T follicular helper cell (primary cell): ENCODE measurements around the gene CTNNB1.
A peak's percentile ranks its signal among the peaks of the same experiment; 100 is the strongest.

Source experiments
- DNase-seq: peaks from one replicate; pipeline ENCODE4 v3.0.0-alpha.2; 2020; ENCODE audit warnings: low read depth
- total RNA-seq, 2 experiments: gene quantifications; one replicate each; lab custom pipeline; 2026; lab: John Stamatoyannopoulos, UW

The CTNNB1 gene
- total RNA-seq: 314 to 321 reads per million in 2 experiments

DNA sequence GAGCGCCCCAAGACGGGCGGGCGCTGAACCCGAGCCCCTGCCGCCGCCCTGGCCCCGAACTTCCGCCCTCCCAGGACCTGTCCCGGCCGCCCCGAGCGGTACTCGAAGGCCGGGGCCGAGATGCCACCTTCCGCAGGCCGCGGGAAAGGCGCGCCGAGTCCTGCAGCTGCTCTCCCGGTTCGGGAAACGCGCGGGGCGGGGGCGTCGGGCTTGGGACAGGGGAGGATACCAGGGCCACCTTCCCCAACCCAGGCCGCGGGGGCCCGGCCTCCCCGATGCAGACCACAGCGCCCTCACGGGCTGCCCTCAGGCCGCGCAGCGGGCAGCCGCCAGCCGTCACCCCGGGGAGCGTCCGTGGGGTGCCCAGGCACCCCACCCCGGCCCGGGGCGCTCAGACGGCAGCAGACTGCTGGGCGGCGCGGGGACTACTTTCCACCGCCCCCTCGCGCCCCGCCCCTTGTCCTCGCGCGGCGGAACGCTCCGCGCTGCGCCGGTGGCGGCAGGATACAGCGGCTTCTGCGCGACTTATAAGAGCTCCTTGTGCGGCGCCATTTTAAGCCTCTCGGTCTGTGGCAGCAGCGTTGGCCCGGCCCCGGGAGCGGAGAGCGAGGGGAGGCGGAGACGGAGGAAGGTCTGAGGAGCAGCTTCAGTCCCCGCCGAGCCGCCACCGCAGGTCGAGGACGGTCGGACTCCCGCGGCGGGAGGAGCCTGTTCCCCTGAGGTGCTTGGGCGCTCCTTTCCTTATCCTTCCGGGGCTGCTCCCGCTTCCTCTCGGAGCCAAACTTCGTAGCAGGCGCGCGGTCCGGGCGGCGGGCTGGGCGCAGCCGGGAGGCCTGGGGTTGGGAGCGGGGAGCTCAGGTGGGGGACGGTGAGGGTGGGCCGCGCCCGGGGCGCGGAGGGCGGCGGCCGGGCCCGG, at the start of gene CTNNB1:
Gene CTNNB1 (plus strand): TSS at position 556 of the 916 bp plus-strand sequence. CDS start 24,564 bp downstream, outside the sequence.
- DNase-seq: peak; percentile 88

DNA sequence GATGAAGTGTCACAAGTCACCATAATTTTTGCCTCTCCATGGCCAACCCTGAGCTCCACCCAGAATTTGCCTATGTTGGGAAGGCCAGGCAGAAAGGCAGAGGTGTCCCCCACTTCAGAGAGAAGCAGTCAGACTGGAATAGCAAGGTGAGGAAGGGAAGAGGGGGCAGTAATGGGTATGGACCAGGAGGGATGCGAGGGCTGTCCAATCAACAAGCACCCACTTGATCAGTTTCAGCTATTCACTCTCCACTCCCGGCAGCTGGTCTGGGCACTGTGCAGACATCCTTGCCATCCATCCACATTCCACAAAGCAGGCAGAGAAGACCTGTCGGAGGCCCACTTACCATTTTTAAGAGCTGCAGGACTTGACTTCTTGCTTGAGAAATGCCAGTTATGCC, 43.5 kb upstream of the CTNNB1 start:
- DNase-seq: no peak

DNA sequence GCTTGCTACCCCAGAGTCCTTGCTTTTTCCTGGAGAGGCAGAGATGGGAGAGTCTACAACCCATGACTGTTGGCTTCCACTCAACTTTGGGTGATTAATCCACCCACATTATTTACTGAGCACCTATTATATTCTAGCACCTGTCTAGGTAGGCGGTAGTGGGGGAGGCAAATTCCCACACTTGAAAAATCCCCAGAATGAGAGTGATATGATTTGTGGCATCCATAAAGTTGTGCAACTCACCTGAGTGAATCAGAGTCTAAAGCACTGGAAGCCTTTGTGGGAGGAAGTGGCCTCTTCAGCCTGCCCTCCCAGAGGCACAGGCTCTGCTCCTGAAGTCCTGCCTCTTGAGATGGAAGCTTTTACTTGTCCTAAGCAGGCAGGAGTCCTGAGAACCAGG, 40.4 kb upstream of the CTNNB1 start:
- DNase-seq: no peak

DNA sequence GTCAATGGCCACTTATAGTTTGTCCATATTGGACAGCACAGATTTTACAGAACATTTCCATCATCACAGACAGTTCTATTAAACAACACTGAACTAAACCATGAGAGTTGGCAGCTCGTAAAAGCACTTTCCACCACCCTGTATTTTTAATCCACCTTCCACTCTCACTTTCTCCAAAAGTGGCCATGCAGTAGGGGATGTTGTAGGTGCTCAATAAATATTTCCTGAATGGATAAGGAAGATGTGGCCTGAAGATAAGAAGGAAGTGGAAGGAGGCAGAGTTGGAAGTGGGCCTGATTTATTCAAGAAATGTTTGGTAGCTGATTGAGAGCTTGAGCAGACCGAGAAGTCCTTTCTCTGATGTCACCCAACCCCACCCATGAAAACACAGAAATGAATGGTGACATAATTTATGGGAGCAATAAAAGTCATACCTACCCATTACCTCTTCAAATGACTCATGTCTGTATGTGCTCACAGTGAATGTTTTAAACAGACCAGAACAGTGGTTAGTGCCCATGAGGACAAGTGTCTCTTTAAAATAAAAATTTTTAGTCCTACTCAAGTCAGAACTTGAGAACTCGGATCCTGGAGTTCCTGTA, 39.6 kb upstream of the CTNNB1 start:
- no peak for DNase-seq

DNA sequence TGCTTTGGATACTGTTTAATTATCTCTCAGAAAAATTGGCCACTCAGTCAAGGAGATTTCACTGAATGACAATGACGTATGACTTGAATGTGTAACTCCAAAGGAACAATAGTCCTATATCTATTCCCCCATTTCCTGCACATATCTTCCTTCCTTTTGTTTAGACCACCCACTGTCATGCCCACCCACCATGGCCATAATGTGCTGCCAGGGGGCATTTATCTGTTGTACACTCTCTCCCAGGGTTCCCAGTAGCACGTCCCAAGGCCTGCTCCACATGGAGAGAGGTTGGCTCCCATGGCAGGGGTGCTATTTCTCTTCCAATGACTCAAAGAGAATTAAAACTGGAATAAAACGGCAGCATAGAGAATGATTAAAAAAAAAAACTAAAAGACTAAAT, 36.8 kb upstream of the CTNNB1 start:
- no peak for DNase-seq

DNA sequence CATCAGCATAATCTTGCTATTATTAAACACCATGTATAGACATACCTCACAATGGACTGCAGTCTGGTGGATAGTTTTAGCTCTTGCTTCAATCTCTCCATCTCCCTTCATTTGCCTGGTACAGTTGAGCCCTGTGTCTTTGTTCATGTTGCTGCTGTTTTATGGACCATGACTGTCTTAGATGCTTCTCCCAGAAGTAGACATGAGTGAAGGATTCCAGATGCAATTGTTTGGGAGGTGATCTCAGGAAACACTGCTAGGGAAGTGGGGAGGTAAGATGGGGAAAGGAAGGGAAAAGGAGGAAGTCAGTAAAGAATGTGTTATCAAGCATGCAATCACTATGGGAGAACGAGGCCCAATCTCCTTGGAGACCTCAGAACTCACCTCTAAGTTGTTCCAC, 36.3 kb upstream of the CTNNB1 start:
- no peak for DNase-seq

DNA sequence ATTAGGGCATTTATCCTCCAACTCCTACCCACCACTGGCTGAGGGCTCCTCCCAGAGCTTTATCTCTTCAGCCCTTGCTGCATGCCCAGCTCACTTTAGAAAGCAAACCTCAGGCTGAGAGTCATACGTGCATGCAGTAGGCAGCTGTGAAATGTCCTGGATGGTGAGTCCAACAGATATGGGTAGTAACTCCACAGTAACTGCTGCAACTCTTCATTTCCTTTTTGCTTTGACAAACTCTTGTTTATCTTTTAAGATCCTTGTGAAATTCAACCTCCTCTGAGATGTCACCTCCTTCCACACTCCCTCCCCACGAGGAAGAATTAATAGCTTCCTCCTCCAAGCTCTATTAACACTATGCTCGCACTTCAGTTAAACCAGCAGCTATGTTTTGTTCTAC, 35.9 kb upstream of the CTNNB1 start:
- DNase-seq: no peak

DNA sequence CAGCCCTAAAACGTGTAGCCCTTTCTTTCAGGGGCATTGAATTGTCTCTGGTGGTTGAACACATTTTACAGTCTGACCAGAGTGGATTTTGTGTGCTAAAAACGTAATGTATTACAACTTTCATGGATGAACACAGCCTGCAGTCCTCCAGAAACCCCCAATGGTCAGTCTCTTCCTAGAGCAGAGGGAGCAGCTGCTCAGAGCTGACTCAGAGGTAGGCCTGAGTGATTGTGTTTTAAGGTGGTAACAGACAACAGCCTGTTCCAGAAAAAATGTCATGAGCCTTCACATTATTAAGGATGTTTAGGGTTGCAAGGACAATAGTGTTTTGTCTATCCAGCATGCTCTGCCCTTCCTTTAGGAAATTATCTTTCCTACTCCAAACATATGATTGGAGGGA, 34.5 kb upstream of the CTNNB1 start:
- no peak for DNase-seq

DNA sequence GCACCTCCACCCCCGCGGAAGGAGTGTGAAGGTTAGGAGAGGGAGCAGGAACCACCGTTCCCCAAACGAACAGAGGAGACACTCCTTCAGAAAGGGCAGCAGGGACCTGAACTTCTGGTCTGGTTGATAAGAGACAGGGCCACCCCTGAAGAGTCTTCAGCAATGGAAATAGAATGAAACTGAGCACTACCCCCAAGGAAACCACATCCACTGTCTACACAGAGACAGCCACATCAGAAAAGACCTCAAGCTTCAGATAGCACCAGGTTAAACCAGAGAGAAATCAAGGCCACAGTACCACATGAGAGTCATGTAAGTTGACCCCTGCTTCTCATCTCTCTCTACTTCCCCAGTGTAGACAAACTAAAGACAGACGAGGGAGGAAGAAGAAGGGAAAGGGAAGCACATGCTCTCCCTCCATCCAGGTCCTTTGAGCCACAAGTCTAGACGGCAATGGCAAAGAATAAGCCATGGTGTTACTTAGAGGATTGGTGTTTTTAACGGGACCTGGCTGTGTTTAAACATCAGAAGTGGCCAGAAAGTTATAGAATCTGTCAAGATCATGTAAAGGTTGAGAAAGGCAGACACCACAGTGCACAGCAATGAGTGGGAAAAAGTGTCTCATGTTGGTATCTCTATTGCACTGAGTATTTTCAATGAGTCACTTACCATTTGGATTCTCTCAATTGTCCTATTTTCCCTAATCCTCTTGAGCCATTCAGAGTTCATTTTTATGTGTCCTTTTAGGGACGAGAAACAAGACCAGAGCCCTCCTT, 31.4 kb upstream of the CTNNB1 start:
- no peak for DNase-seq

DNA sequence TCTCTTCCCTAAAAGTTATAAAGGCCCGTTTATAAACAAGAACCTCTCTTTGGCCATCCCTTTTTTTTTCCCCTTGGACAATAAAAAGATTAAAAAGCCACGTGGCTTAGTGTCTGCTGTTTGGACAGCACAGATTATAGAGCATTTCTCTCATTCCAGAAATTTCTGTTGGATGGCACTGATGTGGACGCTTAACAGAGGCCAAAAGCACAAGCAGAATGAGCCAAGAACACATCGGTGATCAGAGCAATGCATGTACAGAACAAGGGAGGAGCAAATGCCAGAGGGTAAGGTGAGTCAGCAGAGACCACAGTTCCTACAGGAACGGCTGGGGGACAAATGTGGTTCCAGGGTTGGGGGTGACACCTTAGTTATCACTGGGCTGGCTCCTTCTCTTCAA, 30.3 kb upstream of the CTNNB1 start:
- no peak for DNase-seq

DNA sequence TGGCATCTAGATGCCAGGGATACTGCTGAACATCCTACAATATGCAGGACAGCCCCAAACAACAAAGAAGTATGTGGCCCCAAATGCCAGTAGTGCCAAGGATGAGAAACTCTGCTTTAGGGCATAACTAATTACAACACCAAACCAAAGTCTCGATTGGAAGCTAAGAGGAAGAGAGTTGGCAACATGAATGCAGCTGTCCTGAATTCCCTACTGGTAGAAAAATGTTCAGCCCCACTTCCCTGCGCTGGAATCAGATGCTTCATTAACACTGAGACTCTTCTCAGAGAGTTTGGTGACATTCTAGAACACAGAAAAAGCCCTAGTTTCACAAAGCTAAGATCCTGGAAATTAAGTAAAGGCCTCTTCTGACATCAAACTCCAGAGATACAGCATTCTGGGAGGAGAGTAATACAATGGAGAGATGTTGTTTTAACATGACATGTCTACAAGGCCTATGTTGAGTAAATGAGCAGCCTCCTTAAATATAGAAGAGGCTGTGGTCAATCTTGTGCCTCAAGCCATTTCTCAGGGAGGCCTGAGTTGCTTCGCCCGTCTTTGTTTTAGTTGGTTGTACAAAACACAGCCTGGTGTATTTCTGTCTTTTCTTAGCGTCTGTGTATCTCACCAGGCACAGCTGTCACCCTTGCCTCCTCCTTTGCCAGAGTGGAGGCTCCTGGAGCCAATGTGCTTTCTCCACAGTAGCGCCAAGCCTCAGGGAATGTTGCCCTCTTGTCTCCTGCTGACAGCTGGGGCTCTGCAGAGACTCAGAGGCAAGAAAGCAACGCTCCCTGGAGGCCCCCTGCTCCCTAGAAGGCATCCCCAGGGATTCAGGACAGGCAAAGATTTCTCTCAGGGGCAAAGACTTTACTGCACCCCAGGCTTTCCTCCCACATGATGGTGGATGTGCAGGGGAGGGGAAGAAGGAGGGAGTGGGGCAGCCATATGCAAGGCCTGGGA, 25.1 kb upstream of the CTNNB1 start:
- DNase-seq: no peak

DNA sequence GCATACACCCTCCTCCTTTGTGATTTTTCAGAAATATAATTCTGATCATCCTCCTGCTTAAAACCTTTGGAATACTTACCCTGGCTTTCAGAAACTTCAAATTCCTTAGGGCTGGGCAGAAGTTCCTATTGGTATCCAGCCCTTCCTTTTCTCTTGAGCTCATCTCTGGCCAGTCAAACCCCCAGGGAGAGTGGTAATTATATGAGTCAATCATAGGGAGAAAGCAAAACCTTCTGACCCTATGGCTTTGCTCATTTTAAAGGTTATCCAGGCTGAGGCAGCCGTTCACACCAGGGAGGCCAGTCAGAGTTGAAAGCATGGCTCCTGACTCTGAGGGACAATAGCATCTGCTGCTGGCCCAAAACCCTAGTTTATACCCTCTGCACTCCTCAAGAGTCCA, 23.9 kb upstream of the CTNNB1 start:
- no peak for DNase-seq

DNA sequence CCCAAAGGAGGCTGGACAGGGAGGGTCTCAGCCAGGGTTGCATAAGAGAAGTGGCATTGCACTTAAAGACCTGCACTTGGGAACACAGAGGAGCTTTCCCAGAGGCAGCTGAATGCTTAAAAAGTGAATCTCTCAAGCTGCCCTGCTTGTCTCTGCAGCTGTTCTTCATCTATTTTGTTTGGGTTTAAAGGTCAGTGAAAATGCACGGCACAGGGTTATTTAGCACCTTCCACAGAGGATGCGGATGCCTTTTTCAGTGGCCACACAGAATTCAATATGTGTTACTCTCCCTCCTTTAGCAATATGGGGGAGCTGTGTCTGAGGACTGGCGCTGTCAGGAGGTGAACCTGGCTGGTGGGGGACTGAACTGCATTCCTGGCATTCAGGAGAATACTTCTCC, 22.7 kb upstream of the CTNNB1 start:
- no peak for DNase-seq

DNA sequence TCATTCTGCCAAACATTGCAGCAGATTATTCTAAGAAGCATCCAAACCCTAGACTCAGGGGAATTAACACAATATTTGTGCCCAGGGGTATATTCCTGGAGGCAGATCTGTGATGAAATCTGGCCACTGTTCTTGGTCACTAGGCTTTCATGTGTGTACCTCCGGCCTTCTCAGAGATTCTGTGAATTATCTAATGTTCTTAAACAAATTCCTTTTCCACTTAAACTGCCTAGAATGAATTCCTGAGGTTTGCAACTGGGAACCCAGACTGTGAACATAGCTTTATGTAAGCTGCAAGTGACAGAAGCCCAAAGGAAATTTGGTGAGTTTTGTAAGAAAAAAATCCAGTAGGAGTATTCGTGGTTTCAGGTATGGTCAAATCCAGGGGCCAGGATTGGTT, 20.7 kb upstream of the CTNNB1 start:
- no peak for DNase-seq

DNA sequence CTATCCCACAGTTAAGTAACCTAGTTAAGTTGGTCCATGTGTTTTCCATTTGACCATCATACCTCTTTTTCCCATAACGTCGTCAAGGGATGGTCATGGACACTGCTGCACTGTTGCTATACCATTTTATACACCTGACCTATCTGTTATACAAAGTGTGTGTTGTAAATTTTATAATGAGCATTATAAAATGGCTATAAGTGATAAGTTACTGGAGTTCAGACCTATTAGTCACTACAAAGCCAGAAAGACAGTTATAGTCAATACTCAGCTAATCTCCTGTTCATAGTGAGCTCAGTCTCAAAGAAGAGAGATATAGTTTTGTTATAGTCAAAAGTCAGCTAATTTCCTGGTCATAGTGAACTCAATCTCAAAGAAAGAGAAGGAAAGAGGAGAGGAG, 18.9 kb upstream of the CTNNB1 start:
- no peak for DNase-seq

DNA sequence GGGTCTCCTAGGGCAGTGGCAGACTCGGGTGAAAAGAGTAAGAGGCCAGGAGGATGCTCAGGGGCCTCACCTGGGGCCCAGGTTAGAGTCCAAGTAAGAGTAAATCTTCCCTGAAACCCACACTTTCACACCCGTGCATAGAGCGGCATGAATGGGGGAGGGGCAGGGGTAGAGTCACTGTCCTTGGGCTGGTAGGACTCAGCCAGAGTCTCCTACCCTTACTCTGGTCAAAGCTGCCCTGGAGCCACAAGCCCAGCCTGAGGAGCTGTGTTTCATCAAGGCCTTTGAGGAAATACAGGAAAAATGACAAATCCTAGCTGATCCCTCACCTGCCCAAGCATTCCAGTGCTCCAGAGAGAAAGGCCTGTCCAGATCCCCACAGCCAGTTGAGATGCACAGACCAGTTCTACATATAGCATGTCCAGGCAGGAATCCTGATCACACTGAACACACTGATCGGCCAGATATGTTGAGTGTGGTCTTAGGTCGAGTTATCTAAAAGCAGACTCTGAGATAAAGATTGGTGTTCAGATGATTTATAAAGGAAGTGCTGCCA, 16.7 kb upstream of the CTNNB1 start:
- DNase-seq: no peak

DNA sequence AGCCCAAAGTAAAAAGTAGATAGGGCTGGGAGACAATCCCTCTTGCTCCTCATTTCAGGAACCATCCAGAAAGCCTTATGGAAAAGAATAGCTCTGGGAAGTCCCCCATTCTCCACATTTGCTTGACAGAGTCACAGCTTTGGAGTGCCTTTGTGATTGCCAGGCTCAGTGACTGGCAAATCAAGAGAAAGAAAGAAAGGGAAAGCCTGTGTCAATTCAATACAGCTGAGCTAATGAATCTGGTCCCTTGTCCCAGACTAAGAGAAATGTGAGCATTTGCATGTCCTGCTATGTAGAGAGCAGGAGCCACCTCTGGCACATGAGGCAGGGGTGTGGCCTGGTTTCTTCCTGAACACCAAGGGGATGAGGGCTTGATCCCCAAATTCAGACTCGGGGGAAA, 14.9 kb upstream of the CTNNB1 start:
- no peak for DNase-seq

DNA sequence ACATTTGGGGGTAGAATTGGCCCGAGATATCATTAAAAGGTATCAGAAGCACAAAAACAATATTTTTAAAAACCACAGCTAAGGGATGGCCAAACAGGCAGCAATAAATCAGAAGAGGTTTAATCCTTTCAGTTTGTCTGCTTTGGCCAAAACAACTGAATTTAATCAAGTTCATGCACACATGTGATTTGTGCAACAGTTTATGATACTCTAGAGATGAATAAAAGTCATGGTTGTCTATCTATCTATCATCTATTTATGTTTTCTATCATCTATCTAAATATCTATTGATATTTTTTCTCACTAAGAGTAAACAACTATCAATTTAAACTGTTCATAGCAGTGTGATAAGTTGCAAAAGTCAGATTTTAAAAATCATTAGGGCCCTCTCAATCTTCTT, 13.0 kb upstream of the CTNNB1 start:
- no peak for DNase-seq

DNA sequence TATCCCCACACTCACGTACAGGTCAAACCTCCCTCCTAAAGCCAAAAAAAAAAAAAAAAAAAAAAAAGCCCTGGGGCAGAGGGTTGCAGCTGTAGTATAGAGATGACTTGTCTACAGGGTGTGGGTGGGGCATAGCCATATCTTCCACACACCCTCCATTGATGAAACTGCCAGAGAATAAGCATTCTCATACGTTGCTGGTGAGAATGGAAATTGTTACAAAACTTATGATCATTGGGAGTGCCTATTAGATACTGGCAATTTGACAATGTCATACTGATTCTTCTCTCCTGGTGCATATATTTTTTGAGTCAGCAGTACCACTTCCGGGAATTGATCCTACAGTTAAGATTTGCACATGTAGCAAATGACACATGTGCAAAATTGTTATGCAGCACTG, 11.0 kb upstream of the CTNNB1 start:
- no peak for DNase-seq

DNA sequence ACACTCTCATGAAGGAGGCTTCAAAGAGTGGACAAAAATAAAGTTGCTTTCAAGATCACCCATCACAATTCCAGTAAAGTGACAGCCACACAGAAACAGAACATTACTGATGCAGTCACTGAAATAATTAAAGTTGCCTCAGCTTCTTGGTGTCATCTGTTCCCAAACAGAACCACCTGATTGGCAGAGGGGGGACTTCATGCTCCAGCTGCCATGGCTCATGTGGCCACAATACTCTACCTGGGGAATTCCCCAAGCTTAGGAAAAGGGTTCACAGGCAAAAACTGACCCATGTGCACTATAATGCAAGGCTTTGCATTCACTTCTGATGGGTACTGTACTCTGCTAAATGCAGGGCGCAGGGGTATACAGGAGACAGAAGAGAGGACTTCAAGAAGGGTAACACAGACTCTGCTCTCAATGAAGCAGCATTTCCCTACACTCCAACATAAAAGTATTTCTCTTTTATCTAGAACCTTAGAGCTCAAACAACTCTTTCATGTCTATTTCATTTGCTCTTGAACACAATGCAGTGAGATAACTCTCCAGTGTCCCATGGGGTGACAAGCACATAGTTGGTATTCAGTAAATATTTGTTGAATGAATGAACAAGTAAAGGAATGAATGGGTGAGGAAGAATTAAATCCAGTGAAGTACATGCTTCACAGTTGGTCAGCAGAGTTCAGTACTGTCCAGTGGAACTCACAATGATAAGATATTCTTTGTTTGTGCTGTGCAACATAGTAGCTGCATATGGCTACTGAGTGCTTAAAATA, 8.6 kb upstream of the CTNNB1 start:
- DNase-seq: no peak
